K562 (cell line): ENCODE measurements around the gene DDX46. TPM values are rescaled to one million over a fixed set of nuclear protein-coding genes. Genes with fewer than 3 reads are reported as not detected.
A peak's percentile ranks its signal among the peaks of the same experiment; 100 is the strongest.

ENCODE experiments used
- BRCA1 ChIP-seq, 2 experiments: fragments of 450-650 bp in 1 of 2; sonication (generic) in 1 of 2; formaldehyde crosslinking in 1 of 2; IDR thresholded peaks; 2 replicates each; pipeline versions ENCODE4 v1.5.0 to v1.6.1; 2017 to 2020; ENCODE audit warnings: mild to moderate bottlenecking in 1 of 2, missing genetic modification reagents in 1 of 2
- ERF ChIP-seq: fragments of 450-650 bp; formaldehyde crosslinking; IDR thresholded peaks from 2 replicates; pipeline ENCODE4 v1.4.0; 2020; ENCODE audit warnings: mild to moderate bottlenecking, mixed read lengths
- ETV6 ChIP-seq, 3 experiments: fragments of 150-350 bp in 1 of 3; sonication (generic) in 1 of 3; formaldehyde crosslinking in 1 of 3; IDR thresholded peaks; 2 replicates each; pipeline versions ENCODE4 v1.6.1 to v1.8.0; 2014 to 2022; ENCODE audit warnings: borderline replicate concordance in 2 of 3, low read depth in 2 of 3, antibody characterized with exemption in 1 of 3, low read length in 1 of 3, mild to moderate bottlenecking in 1 of 3, missing genetic modification reagents in 1 of 3
- FOS ChIP-seq: IDR thresholded peaks from 3 replicates; pipeline ENCODE4 v1.6.1; 2011; ENCODE audit not compliant: insufficient read length; ENCODE audit errors: extremely low read depth
- FOSL1 ChIP-seq: fragments of 200-800 bp; sonication (Bioruptor generic); conservative IDR thresholded peaks from 2 replicates; pipeline ENCODE4 v1.6.1; 2016; ENCODE audit warnings: missing genetic modification characterization, missing compliant biosample characterization
- FOXK2 ChIP-seq, 2 experiments: fragments of 450-650 bp; IDR thresholded peaks in 1 of 2; conservative IDR thresholded peaks in 1 of 2; 2 replicates each; pipeline ENCODE4 v1.6.1; 2016; ENCODE audit warnings: low read depth in 2 of 2, mild to moderate bottlenecking in 1 of 2
- GTF2E2 ChIP-seq: fragments of 200-800 bp; sonication (Bioruptor generic); IDR thresholded peaks from 2 replicates; pipeline ENCODE4 v1.6.1; 2016; ENCODE audit warnings: missing genetic modification characterization, missing compliant biosample characterization
- IFI16 ChIP-seq: fragments of 250-450 bp; sonication (Bioruptor Pico); IDR thresholded peaks from 2 replicates; pipeline ENCODE4 v2.1.2; 2022; ENCODE audit warnings: mild to moderate bottlenecking, inconsistent platforms
- JUN ChIP-seq, 2 experiments: sonication (generic) in 1 of 2; formaldehyde crosslinking in 1 of 2; IDR thresholded peaks; 2 replicates each; pipeline versions ENCODE4 v1.6.1 to v1.8.0; 2012 to 2022; ENCODE audit warnings: borderline replicate concordance in 2 of 2, mild to moderate bottlenecking in 2 of 2, improper control_type of control experiment in 1 of 2, low read depth in 1 of 2, low read length in 1 of 2, missing genetic modification reagents in 1 of 2
- MED1 ChIP-seq: sonication (generic); formaldehyde crosslinking; IDR thresholded peaks from 2 replicates; pipeline ENCODE4 v1.8.1; 2023; ENCODE audit warnings: missing genetic modification reagents, borderline replicate concordance
- NFIX ChIP-seq: fragments of 250-450 bp; sonication (Bioruptor Pico); IDR thresholded peaks from 2 replicates; pipeline ENCODE4 v1.4.0; 2020; ENCODE audit warnings: low read depth, mild to moderate bottlenecking, moderate library complexity
- OTX1 ChIP-seq: fragments of 450-650 bp; formaldehyde crosslinking; IDR thresholded peaks from 2 replicates; pipeline ENCODE4 v1.4.0; 2022; ENCODE audit warnings: mild to moderate bottlenecking
- SMAD4 ChIP-seq: fragments of 250-450 bp; sonication (Bioruptor Pico); conservative IDR thresholded peaks from 2 replicates; pipeline ENCODE4 v1.8.0; 2021; ENCODE audit warnings: inconsistent platforms, mild to moderate bottlenecking, moderate library complexity
- SUPT5H ChIP-seq: fragments of 450-650 bp; IDR thresholded peaks from 2 replicates; pipeline ENCODE4 v1.6.1; 2016
- WHSC1 ChIP-seq: IDR thresholded peaks from one replicate; pipeline ENCODE4 v1.6.1; 2012; ENCODE audit warnings: low read length, control low read depth, inconsistent platforms
- ZBTB1 ChIP-seq: sonication (generic); formaldehyde crosslinking; IDR thresholded peaks from 2 replicates; pipeline ENCODE4 v1.8.1; 2023; ENCODE audit warnings: missing genetic modification reagents, low read depth, mild to moderate bottlenecking, borderline replicate concordance
- ZFP91 ChIP-seq: sonication (generic); formaldehyde crosslinking; IDR thresholded peaks from 2 replicates; pipeline ENCODE4 v1.8.0; 2022; ENCODE audit warnings: mild to moderate bottlenecking, missing genetic modification reagents
- ZNF644 ChIP-seq: fragments of 200-800 bp; sonication (Bioruptor generic); IDR thresholded peaks from 2 replicates; pipeline ENCODE4 v1.6.1; 2016; ENCODE audit warnings: low read depth, missing genetic modification characterization, missing compliant biosample characterization
- ZSCAN29 ChIP-seq: fragments of 450-650 bp; IDR thresholded peaks from 2 replicates; pipeline ENCODE4 v1.6.1; 2017
- polyA plus RNA-seq, 8 experiments: library from polyadenylated mRNA; depleted of rRNA in 4 of 8; stranded (reverse) in 5 of 8; unstranded in 3 of 8; fragments of >200 nt; fragmentation: Nextera tagmentation in 2 of 8; fragmentation: Illumina TruSeq in 1 of 8; extraction: Ambion mirVana in 2 of 8; extraction: Trizol in 1 of 8; gene quantifications; 2 replicates each; pipeline versions ENCODE4 v1.2.1 to v1.2.3, GENCODE V29; 2011 to 2014; ENCODE audit warnings: inconsistent platforms in 1 of 8, missing spikeins in 1 of 8
- total RNA-seq, 7 experiments: library from RNA; depleted of rRNA in 6 of 7; stranded (reverse); fragments of >200 nt in 6 of 7; fragmentation: Illumina TruSeq in 2 of 7; extraction: Trizol in 2 of 7; gene quantifications; 2 replicates each; pipeline versions ENCODE4 v1.2.1 to v1.2.3, GENCODE V29; 2011 to 2021; ENCODE audit warnings: low replicate concordance in 1 of 7
- TF ChIP-seq, protein P1 (sequence below): fragments of 250-450 bp; sonication (Bioruptor Pico); IDR thresholded peaks from 2 replicates; pipeline ENCODE4 v1.8.0; 2022; ENCODE audit warnings: moderate library complexity, mild to moderate bottlenecking, inconsistent platforms
- TF ChIP-seq, protein P2 (sequence below): fragments of 200-800 bp; sonication (Bioruptor generic); IDR thresholded peaks from 2 replicates; pipeline ENCODE4 v1.6.1; 2017; ENCODE audit warnings: missing genetic modification characterization, missing compliant biosample characterization

Gene DDX46
- total and polyA plus RNA-seq, 9 of the 15 experiments (the other 6 are each of a cell fraction or from before 2014, with no cell fraction given), result 26.2 to 99.0 (median 76.4) TPM

- TF ChIP-seq WHSC1 (no peak), ZFP91 (CRISPR knock-in tag) (peak; percentile 72; the same call in 1 of the 2 replicates), ERF (CRISPR knock-in tag) (no peak), ZSCAN29 (no peak; the same call in 1 of the 2 replicates), SUPT5H (peak; percentile 78), IFI16 (no peak), FOS (no peak), FOSL1 (tag) (peak; percentile 52; the same call in 1 of the 2 replicates), MED1 (CRISPR knock-in tag) (no peak), OTX1 (CRISPR knock-in tag) (peak; percentile 4; the same call in 1 of the 2 replicates), NFIX (CRISPR knock-in tag) (no peak), SMAD4 (CRISPR knock-in tag) (peak; percentile 62), ZNF644 (tag) (peak; percentile 73), BRCA1 (IDR thresholded peaks at IDR 0.05) (no peak), BRCA1 (CRISPR knock-in tag; IDR thresholded peaks at IDR 0.05) (no peak), FOXK2 (conservative IDR thresholded peaks at IDR 0.05 in 1 of 2, IDR thresholded peaks at IDR 0.05 in 1 of 2; ENCODE audit: low read depth in 2 of 2) (0 out of 4 replicates have a peak, but pooled peaks of 1 of the 2 experiments have one; percentile 13), ZBTB1 (CRISPR knock-in tag) (peak; percentile 38), JUN (IDR thresholded peaks at IDR 0.05; ENCODE audit: borderline replicate concordance, low read depth, low read length) (peak; percentile 58; the same call in 1 of the 2 replicates), JUN (CRISPR knock-in tag; IDR thresholded peaks at IDR 0.05; ENCODE audit: borderline replicate concordance) (no peak; the same call in 1 of the 2 replicates), GTF2E2 (tag) (peak; percentile 6; the same call in 1 of the 2 replicates), ETV6 (IDR thresholded peaks at IDR 0.05; ENCODE audit: borderline replicate concordance in 1 of 2, low read depth in 2 of 2, low read length in 1 of 2) (no peak), ETV6 (CRISPR knock-in tag; IDR thresholded peaks at IDR 0.05; ENCODE audit: borderline replicate concordance) (no peak; the same call in 1 of the 2 replicates)
- TF ChIP-seq, protein P1, sequence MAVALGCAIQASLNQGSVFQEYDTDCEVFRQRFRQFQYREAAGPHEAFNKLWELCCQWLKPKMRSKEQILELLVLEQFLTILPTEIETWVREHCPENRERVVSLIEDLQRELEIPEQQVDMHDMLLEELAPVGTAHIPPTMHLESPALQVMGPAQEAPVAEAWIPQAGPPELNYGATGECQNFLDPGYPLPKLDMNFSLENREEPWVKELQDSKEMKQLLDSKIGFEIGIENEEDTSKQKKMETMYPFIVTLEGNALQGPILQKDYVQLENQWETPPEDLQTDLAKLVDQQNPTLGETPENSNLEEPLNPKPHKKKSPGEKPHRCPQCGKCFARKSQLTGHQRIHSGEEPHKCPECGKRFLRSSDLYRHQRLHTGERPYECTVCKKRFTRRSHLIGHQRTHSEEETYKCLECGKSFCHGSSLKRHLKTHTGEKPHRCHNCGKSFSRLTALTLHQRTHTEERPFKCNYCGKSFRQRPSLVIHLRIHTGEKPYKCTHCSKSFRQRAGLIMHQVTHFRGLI (CRISPR knock-in tag), result no peak
- TF ChIP-seq, protein P2, sequence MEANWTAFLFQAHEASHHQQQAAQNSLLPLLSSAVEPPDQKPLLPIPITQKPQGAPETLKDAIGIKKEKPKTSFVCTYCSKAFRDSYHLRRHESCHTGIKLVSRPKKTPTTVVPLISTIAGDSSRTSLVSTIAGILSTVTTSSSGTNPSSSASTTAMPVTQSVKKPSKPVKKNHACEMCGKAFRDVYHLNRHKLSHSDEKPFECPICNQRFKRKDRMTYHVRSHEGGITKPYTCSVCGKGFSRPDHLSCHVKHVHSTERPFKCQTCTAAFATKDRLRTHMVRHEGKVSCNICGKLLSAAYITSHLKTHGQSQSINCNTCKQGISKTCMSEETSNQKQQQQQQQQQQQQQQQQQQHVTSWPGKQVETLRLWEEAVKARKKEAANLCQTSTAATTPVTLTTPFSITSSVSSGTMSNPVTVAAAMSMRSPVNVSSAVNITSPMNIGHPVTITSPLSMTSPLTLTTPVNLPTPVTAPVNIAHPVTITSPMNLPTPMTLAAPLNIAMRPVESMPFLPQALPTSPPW (CRISPR knock-in tag), result peak; percentile 78
These were observed 20.2 kb upstream of the DDX46 start, which contains the start of gene CAMLG (continued) for GRCh38 chr5:134738133-134738962.
